Fibroblast of lung (primary cell): Measurements from ENCODE around the gene TOMM7. TPM values are rescaled to one million over a fixed set of nuclear protein-coding genes. Genes with fewer than 3 reads are reported as not detected.

Experiments
- DNase-seq, 2 donors: peaks; one replicate each; pipeline versions ENCODE4 v3.0.0 to v3.0.0-alpha.2; 2010; ENCODE audit warnings: low read depth in 2 of 2
- H2AFZ ChIP-seq: 2 replicates; pipeline ENCODE4 v1.5.1; 2012; ENCODE audit warnings: low read length, control low read depth, inconsistent platforms
- H3K27ac ChIP-seq: 2 replicates; pipeline ENCODE4 v1.5.1; 2011; ENCODE audit warnings: low read length, control low read depth; ENCODE audit not compliant: insufficient read depth
- H3K27me3 ChIP-seq: 2 replicates; pipeline ENCODE4 v1.5.1; 2011; ENCODE audit warnings: mild to moderate bottlenecking, low read length; ENCODE audit not compliant: control insufficient read depth, insufficient read depth
- H3K36me3 ChIP-seq: 2 replicates; pipeline ENCODE4 v1.5.1; 2011; ENCODE audit warnings: low read length; ENCODE audit not compliant: control insufficient read depth, insufficient read depth
- H3K4me1 ChIP-seq: 2 replicates; pipeline ENCODE4 v1.5.1; 2011; ENCODE audit warnings: low read length; ENCODE audit not compliant: control insufficient read depth, insufficient read depth; ENCODE audit errors: extremely low read depth
- H3K4me2 ChIP-seq: 2 replicates; pipeline ENCODE4 v1.5.1; 2011; ENCODE audit warnings: low read length, control low read depth; ENCODE audit not compliant: insufficient read depth; ENCODE audit errors: extremely low read depth
- H3K4me3 ChIP-seq, 4 experiments: fragments of 200-600 bp in 1 of 4; sonication (generic) in 1 of 4; replicated peaks in 1 of 4; 2 replicates each; pipeline ENCODE4 v1.5.1; 2011 to 2016; ENCODE audit warnings: low read length in 4 of 4, low read depth in 3 of 4, mild to moderate bottlenecking in 3 of 4, control low read depth in 2 of 4, inconsistent platforms in 1 of 4, mixed read lengths in 1 of 4; ENCODE audit not compliant: insufficient read depth in 1 of 4; ENCODE audit errors: control extremely low read depth in 1 of 4
- H3K79me2 ChIP-seq: 2 replicates; pipeline ENCODE4 v1.5.1; 2012; ENCODE audit warnings: mild to moderate bottlenecking, low read length, inconsistent platforms; ENCODE audit not compliant: control insufficient read depth, insufficient read depth
- H3K9ac ChIP-seq: 2 replicates; pipeline ENCODE4 v1.5.1; 2011; ENCODE audit warnings: mild to moderate bottlenecking, low read length, control low read depth; ENCODE audit not compliant: insufficient read depth
- H3K9me3 ChIP-seq: 2 replicates; pipeline ENCODE4 v1.5.1; 2012; ENCODE audit warnings: low read depth, low read length; ENCODE audit not compliant: control insufficient read depth, insufficient read depth
- H4K20me1 ChIP-seq: 2 replicates; pipeline ENCODE4 v1.5.1; 2011; ENCODE audit warnings: low read length; ENCODE audit not compliant: control insufficient read depth, insufficient read depth; ENCODE audit errors: extremely low read depth
- CTCF ChIP-seq, 2 donors: IDR thresholded peaks in 1 of 2; conservative IDR thresholded peaks in 1 of 2; 1 replicate in 1 of 2; 2 replicates in 1 of 2; pipeline ENCODE4 v1.5.1; 2011 to 2012; ENCODE audit warnings: low read length in 2 of 2, control low read depth in 1 of 2, inconsistent platforms in 1 of 2, low read depth in 1 of 2, mild to moderate bottlenecking in 1 of 2
- EZH2 ChIP-seq: IDR thresholded peaks from 2 replicates; pipeline ENCODE4 v1.5.1; 2012; ENCODE audit warnings: low read length, control low read depth, mild to moderate bottlenecking; ENCODE audit errors: missing control alignments
- polyA plus RNA-seq, 2 donors: library from polyadenylated mRNA; depleted of rRNA in 1 of 2; stranded (reverse) in 1 of 2; unstranded in 1 of 2; fragments of >200 nt; gene quantifications; 2 replicates each; pipeline ENCODE4 v1.2.1, GENCODE V29; 2011 to 2012; ENCODE audit warnings: missing spikeins in 1 of 2
- total RNA-seq: library from RNA; depleted of rRNA; stranded (reverse); fragments of >200 nt; gene quantifications from 2 replicates; pipeline ENCODE4 v1.2.1, GENCODE V29; 2014

The TOMM7 gene
- total and polyA plus RNA-seq, 2 donors (not counting 1 experiment from before 2014, with no cell fraction given) = 239 to 275 TPM

GRCh38 chr7:22849172-22849571 is 26.5 kb upstream of the TOMM7 start:
- Histone ChIP-seq H3K36me3 (no peaks in the 10 kb centered on the region), H3K4me1 (no peaks in the 10 kb centered on the region), H3K9ac (no peak overlapping the region), H2AFZ (no peak overlapping the region), H3K27me3 (no peaks in the 10 kb centered on the region), H3K27ac (no peak overlapping the region), H3K79me2 (no peaks in the 10 kb centered on the region), H3K4me3 (no peak overlapping the region), H4K20me1 (no peaks in the 10 kb centered on the region), H3K9me3 (no peaks in the 10 kb centered on the region), H3K4me2 (no peak overlapping the region)
- DNase-seq = peak in 1 of 2 donors; percentile 46
- TF ChIP-seq EZH2 (no peak), CTCF (conservative IDR thresholded peaks at IDR 0.05 in 1 of 2, IDR thresholded peaks at IDR 0.05 in 1 of 2; ENCODE audit: low read depth in 1 of 2, low read length in 2 of 2) (no peak)

- Histone ChIP-seq H4K20me1 (no peaks in the 10 kb centered on the region), H3K4me2 (no peak overlapping the region), H3K79me2 (no peaks in the 10 kb centered on the region), H2AFZ (no peak overlapping the region), H3K4me1 (no peaks in the 10 kb centered on the region), H3K27me3 (no peaks in the 10 kb centered on the region), H3K9ac (no peak overlapping the region), H3K9me3 (no peaks in the 10 kb centered on the region), H3K27ac (no peak overlapping the region), H3K36me3 (no peaks in the 10 kb centered on the region), H3K4me3 (no peak overlapping the region)
- no peak for DNase-seq
- no peak for TF ChIP-seq CTCF (conservative IDR thresholded peaks at IDR 0.05 in 1 of 2, IDR thresholded peaks at IDR 0.05 in 1 of 2; ENCODE audit: low read depth in 1 of 2, low read length in 2 of 2)
- no peak for TF ChIP-seq EZH2
Measured at GRCh38 chr7:22846961-22847360, 24.3 kb upstream of the TOMM7 start.

DNA sequence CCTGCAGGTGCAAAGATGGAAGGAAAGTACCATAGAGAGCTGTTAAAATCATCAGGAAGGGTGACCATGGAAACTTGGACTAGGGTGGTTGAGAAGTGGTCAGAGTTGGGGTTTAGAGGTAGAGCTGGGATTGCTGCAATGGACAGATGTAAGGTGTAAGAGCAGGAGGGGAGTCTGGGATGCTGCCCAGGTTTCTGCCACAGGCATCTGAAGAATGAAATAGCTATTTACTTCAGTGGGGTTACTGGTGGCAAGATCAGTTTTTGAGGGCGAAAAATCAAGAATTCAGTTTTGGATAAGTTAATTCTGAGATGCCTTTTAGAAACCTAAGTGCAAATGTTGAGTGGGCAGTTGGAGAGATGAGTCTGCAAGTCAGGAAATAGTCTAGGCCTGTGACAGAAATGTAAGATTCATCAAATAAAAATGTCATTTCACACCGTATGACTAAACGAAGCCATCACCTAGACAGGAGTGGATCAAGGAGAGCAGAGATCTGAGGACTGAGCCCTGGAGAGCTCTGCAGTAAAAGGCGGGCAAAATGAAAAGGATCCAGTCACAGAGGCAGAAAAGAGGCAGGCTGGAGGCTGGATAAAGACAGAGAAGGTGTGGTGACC is 22.7 kb upstream of the TOMM7 start:
- Histone ChIP-seq H3K9me3 (no peaks in the 10 kb centered on the region), H4K20me1 (no peaks in the 10 kb centered on the region), H3K4me3 (no peak overlapping the region), H3K9ac (no peak overlapping the region), H3K36me3 (no peaks in the 10 kb centered on the region), H2AFZ (no peak overlapping the region), H3K27ac (no peak overlapping the region), H3K4me1 (no peaks in the 10 kb centered on the region), H3K4me2 (no peak overlapping the region), H3K27me3 (no peaks in the 10 kb centered on the region), H3K79me2 (no peaks in the 10 kb centered on the region)
- peak in 1 of 2 donors; percentile 93 for DNase-seq
- TF ChIP-seq CTCF (conservative IDR thresholded peaks at IDR 0.05 in 1 of 2, IDR thresholded peaks at IDR 0.05 in 1 of 2; ENCODE audit: low read depth in 1 of 2, low read length in 2 of 2) (no peak), EZH2 (no peak)
